Stimulated activated CD4-positive, alpha-beta T cell treated with anti-CD3 and anti-CD28 coated beads, Interleukin-12 subunit alpha, Interleukin-12 subunit beta, amount 100 ng/mL, for 48 hours (primary cell): Measurements from ENCODE around the gene MVK.

ENCODE experiments used
- DNase-seq, 3 donors: peaks; one replicate each; pipeline ENCODE4 v3.0.0-alpha.2; 2020; ENCODE audit warnings: low read depth in 2 of 3, low spot score in 1 of 3

The MVK gene

GRCh38 chr12:109573029-109573913, at the start of gene MVK, which contains the start of gene MMAB:
MVK (plus strand) TSS chr12:109573794; CDS start chr12:109574823, 1,029 bp downstream.
MMAB (minus strand) TSS chr12:109573504; CDS start chr12:109573480, 24 bp downstream.
- DNase-seq: peak; percentile 96 to 99 (median 96)

GRCh38 chr12:109524466-109525278, 48.9 kb upstream of the MVK start:
- DNase-seq: no peak

DNA sequence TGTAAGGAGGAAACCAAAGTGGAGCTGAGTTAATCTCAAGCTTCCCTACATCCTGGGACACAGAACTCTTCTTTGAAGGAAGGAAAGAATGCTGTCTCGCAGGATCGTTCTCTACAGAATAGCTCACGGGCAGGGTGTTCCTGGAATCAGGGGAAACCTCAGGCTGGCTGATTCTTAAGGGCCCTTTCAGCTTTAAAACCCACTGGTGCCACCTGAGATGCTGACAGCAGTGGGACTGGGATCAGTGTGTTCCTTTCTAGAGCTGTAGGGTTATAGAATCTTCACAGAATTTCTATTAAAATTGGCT, 48.4 kb upstream of the MVK start:
- DNase-seq: no peak

DNA sequence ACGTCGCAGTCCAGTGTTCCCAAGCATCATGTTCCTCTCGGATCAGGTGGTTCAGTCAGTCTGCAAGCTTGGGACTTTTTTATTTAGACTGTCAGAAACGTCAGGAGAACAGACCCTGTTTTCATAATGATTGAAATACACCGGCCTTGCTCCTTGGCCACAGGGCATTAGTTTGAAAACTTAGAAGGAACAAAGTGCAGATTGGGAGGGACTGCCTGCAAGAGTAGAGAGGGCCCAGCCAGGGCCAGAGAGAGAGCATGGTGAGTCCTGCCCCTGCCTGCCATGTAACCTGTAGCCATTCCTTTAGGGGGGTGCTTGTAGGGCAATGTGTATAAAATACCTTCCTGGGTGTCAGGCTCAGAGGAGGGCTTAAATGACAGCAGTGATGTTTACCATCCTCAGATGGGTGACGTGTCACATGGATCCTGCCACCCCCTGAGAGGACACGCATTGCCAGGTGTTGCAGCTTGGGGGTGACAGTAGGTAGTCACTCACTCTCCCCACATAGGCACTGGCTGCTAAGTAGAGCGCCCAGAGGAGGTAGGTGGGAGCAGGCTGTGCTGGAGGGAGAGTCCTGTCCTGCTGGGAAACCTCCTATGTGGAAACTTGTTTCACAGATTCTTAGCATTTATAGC, 46.0 kb upstream of the MVK start:
- DNase-seq: no peak

DNA sequence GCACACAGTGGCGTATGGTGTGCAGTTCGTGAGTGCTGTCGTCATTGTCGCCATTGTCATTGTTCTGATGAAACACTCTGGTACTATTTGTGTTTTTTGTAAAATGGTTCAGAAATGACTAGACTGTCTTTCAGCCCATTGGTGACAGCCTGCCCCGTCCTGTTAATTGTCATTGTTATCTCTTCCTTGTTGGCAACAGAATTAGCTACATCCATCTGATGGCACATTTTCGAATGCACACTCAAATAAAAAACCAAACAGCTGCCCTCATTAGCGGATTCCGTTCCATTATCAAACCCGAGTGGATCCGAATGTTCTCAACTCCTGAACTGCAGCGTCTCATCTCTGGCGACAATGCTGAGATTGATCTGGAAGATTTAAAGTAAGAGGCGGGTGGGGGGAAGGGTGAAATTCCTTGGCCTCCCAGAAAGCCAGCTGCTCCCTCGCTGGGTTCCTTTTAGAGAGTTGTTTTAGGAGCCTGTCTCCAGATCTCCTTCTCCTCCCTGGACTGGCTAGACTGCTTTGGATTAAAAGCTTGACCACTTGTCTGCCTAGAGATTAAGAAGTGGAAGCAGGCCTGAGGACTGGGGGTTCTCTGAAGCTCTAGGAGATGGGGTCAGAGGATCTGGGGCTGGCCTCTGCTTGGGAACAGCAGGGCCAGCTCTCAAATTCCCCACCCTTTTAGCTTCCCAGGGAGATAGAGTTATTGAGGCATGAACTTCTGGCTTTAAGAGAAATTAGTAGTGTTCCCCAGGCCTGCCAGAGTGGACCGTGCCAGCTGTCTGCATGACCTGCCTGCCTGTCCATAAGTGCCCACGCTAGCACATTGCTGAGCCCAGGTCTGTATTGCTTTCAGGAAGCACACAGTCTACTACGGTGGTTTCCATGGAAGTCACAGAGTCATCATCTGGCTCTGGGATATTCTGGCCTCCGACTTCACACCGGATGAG, 43.6 kb upstream of the MVK start:
- DNase-seq: no peak

GRCh38 chr12:109531411-109531810, 42.2 kb upstream of the MVK start:
- no peak for DNase-seq

DNA sequence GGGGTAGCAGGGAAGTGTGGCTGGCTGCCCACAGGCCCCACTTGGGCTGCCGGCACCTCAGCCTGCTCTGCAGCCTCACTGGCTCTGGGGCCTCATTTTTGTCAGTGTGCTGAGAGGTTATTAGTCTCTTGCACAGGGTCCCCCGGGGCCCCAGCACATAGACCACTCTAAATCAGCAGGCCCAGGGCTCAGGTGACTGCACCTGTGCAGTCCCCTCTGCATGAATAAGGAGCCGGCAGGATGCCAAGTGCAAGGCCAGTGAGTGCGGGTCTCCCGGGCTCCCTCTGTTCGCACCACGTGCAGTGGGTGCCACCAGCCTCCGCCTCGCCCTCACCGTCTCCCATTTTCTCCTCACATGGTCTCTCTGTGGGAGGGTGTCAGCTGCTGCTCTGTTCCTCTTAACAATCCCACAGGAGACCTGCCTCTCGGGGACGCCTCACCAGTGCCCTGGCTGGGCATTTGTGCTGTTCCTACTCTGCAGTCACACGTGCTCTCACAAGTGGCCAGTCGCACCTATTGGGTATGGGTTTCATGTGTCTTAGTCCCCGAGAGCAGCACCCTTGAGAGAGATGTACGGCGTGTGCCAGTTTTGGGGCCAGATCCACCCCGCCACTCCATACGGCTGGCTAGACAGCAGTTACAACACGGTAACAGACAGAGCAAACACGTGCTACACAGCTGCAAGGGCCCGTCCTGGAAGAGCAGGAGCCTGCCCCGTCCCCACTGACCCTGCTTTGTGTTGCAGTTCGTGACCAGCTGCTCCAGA, 40.7 kb upstream of the MVK start:
- DNase-seq: no peak

GRCh38 chr12:109533487-109533740, 40.2 kb upstream of the MVK start:
- no peak for DNase-seq

DNA sequence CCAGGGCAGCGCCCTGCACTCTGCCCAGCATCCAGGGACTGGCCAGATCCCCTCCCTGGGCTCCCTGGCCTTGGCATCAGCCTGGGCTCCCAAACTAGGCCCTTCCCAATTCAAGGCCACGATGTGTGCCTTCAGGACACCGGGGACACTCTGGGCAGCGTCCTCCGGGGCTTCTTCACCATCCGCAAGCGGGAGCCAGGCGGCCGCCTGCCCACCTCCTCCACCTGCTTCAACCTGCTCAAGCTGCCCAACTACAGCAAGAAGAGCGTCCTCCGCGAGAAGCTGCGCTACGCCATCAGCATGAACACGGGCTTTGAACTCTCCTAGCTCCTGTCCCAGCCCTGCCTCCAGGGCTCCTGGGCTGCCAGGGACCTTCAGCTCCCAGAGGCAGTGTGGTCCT, 39.1 kb upstream of the MVK start:
- DNase-seq: no peak

GRCh38 chr12:109535231-109535862, 38.2 kb upstream of the MVK start:
- DNase-seq: no peak

- DNase-seq: no peak
These were observed 37.7 kb upstream of the MVK start for GRCh38 chr12:109535863-109536250.

GRCh38 chr12:109537136-109537535, 36.5 kb upstream of the MVK start:
- DNase-seq: no peak

GRCh38 chr12:109538191-109538863, 35.3 kb upstream of the MVK start:
- DNase-seq: no peak

GRCh38 chr12:109539508-109539907, 34.1 kb upstream of the MVK start:
- no peak for DNase-seq

DNA sequence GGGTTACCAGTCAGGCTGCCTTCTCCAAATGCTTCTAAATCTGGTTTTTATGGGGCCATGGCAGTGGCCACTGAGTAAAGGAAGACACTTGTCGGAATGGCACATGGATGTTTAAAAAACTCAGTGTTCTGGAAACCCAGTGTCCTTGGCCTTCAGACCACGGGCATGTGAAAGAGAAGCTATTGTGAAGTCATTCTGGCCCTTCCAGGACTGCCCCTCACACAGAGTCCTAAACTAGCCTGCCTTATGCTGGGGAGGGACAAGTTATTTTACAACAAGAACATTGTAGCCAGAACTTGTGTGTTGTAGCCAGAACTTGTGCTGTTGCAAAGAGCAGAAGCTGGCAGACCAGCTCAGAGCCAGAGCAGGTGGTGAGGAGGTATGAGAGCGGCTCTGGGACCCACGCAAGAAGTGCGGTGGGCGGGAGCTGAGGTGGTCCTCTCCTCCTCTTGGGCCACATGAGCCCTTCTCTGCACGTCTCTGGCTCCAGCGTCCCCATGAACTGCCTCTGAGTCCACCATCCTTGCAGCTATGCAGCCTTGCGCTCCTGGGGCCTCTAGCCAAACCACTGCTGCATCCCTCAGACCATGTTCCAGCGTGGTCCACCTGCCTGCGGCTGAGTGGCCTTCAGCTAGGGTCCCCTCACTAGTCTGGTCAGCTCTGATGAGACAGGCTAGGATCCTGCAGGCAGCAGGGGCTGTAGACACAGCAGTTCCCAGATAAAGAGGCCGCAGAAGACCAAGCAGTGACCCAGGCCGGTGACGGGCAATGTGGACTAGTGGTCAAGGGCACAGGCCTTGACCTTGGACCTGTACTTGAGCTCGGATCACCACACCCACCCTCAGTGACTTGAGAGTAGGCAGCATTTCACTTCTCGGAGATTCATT, 32.8 kb upstream of the MVK start:
- no peak for DNase-seq

DNA sequence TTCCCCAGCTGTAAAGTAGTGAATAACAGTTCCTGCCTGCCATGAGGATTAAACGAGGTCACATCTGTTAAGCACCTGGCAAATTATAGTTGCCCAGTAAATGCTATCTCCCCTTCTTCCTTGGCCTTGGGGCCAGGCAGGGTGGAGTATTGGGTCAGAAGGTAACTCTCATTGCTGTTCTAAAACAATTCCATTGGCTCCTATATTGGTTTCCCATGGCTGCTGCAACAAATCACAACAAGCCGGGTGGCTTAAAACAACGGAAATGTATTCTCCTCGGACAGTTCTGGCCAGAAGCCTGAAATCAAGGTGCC, 32.2 kb upstream of the MVK start:
- no peak for DNase-seq

DNA sequence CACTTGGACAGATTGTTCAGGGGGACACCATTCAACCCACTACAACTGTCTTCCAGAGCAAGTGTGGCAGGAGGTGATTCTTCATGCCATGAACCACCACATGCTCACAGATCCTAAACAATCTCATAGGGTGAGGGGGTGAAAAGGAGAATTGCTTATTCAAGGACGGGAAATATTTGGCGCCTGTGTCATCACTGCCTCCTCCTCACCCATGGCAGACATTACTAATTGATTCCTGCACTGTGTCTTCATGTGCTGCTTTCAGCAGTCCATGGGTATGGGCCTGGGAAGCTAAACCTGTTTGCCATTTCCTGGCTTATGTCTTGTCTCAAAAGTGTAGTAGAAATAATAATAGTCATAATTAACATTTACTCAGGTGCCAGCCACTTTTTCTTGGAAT, 31.6 kb upstream of the MVK start:
- no peak for DNase-seq

- no peak for DNase-seq
These were observed 30.7 kb upstream of the MVK start for GRCh38 chr12:109542876-109543275.
